ENCODE results near the gene CNOT6.
"Not testable (repeated sequence)": the region's sequence is repeated elsewhere in the genome, so short reads cannot be mapped to it uniquely, and the experiment has no call there.

Gene CNOT6

DNA sequence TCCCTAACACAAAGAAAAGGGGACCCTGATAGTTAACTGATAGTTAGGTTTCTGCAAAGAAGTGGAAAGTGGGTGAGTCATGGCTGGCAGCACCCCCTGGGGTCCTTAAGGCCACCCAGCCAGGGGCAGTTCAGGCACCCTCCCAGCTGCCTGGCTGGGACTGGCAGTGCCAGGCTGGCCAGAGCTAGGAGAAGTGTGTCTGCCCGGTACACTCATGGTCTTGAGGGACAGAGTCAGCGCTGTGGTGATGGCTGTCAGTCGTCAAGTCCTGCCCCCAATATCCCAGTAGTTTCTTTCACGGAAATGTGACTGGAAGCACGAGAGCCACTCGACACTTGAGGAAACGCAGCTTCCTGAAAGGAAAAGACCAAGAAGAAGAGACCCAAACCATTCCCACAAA lies 22.3 kb upstream of the CNOT6 start:
- no peak for DNase-seq

DNA sequence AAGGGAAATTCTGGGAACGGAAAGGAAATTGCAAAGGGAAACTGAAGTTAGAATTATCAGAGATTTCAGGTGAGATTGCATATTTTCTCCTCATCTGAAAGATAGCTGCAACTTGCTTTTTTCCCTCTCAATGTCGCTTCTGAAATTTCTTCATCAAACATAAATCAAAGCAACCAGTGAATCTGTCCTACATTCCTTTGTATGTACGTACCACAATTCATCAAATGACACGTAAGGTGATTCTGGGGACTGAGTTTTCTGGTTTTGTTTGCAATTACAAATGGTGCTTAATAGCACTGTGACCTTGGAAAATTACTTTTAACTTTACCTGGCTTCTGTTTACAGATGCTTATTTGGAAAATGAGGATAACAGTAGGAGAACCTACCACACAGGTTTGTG lies 21.9 kb upstream of the CNOT6 start:
- no peak for DNase-seq

DNA sequence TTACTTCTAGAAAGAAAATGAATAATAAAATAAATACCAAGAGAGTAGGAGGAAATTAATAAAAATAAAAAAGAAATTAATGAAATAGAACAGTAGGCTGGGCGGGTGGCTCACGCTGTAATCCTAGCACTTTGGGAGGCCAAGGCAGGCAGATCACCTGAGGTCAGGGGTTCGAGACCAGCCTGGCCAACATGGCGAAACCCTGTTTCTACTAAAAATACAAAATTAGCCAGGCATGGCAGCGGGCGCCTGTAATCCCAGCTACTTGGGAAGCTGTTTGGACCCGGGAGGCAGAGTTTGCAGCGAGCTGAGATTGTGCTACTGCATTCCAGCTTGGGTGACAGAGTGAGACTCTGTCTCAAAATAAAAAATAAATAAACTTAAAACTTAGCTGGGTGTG lies 20.8 kb upstream of the CNOT6 start:
- DNase-seq: not testable (repeated sequence)

DNA sequence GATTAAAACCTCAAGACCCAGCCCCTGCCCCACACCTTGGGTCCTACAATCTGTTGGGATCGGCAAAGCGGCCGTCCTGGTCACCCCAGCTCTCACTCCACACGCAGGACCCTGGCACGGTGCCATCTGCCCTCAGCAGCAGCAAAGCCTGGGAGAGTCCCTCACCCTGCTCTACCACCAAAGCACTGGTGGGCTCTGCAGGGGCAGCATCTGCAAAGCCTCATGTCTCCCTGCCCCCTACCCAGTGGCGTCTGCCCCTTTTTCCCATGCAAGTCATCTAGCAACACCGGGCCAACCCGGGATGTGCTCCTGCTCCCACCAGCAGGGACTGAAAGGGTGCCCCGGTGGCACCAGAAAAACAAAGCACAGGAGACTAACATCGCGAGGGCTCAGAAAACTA lies 19.6 kb upstream of the CNOT6 start:
- DNase-seq: no peak

DNA sequence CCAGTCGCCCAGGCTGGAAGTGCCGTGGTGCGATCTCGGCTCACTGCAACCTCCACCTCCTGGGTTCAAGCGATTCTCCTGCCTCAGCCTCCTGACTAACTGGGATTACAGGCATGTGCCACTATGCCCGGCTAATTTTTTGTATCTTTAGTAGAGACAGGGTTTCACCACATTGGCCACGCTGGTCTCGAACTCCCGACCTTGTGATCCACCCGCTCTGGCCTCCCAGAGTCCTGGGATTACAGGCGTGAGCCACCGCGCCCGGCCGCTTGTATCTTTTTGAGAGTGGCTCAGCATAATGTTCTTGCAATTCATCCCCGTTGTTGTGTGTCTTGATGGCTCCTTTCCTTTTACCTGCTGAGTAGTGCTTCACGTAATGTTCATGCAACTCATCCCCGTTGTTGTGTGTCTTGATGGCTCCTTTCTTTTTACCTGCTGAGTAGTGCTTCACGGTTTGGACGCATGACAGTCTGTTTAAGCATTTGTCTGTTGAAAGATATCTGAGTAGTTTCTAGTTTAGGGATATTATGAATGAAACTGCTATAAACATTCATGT lies 18.1 kb upstream of the CNOT6 start:
- DNase-seq: not testable (repeated sequence)

DNA sequence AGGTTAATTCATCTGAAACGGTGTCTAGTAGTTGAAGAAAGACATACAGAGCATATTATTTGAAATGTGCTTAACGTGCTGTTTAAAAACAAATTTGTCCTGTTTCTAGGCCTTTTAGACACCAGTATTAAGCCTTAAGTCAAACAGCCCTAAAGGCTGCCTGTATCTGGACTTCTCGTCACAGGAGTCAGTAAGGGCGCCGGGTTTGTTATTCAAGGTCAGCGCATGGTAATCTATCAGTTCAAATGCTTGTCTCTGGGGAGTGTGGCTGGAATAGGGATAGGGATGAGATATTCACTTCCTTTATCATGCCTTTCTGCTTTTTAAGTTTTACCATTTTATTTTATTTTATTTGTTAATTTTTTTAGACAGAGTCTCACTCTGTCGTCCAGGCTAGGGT lies 9.4 kb upstream of the CNOT6 start:
- no peak for DNase-seq

DNA sequence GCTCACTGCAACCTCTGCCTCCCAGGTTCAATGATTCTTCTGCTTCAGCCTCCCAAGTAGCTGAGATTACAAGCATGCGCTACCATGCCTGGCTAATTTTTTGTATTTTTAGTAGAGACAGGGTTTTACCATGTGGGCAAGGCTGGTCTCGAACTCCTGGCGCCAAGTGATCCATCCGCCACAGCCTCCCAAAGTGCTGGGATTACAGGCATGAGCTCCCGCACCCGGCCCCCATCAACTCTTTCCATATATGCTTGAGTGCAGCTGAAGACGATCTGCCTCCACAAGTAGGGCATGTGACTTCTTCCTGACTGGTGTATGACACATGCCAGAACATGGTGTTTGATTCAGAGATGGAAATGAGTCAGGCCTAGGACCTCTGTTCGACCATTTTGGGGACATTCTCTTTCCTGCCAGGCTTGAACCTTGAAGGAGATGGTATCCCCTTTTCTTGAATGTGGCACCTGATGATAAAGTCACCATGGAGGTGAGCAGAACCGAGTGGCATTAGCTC lies 7.5 kb upstream of the CNOT6 start:
- no peak for DNase-seq

DNA sequence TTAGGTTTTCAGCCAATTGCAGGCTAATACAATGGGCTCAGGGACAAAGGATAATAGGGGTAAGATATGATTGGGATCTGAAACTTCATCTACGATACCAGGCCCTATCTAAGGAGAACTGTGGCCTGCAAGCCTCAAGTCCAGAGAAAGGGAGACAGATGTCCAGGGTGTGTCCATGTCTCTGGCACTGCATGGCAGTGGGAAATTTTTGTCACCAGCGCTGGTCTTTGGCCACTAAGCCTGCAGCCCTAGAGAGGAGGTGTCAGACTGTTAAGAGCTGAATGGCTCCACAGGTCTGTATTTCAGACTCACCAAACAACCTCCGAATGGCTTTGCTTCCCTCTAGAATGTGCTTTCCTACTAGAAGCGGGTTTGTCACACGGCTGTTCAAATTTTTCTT lies 6.6 kb upstream of the CNOT6 start:
- DNase-seq: no peak

DNA sequence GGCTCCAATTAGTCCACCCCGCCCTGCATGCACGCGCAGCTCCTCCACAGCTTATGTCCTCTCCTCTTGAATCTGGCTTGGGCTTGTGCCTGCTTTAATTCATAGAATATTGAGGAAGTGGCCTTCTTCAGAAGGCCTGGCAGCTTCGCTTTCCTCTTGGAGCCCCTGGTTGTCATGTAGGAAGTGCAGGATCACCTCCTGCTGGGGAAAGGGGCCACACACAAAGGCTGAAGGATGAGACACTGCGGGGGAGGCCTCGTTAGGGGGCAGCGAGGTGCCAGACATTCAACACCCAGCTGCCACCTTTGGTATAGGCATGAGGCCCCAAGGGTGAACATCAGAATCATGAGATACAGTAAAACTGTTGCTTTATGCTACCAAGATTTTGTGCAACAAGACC lies 2.7 kb upstream of the CNOT6 start:
- DNase-seq: peak in 1 of 2 experiments; percentile 6

DNA sequence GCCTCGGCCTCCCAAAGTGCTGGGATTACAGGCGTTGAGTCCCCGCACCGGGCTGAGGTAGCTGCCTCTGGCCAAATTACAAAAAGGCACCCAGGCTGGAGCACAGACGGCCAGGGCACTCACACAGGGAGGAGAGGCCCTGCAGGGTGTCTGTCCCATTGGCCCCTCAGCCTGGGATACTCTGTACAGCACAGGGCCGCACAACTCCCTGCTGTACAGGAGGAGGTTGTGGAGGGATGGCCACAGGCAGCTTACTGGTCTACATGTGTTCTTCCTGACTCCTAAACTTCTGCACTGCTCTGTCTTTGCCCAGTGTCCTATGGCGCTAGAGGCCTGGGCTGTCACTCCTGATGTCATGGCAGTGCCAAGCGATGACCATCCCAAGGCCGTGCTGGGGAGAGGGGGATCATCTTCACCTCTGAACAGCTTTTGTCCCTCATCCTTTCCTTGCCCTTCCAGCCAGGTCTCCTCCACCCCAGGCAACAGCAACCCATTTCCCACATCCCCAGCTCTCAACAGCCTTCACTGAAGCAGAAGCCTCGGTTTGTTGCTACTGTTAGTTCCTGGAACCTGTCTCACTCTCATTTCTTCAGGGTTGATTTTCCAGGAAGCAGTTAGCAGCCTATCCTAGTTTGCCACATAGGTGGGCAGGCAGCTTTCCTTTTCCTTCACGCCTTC lies 1.8 kb upstream of the CNOT6 start:
- no peak for DNase-seq

DNA sequence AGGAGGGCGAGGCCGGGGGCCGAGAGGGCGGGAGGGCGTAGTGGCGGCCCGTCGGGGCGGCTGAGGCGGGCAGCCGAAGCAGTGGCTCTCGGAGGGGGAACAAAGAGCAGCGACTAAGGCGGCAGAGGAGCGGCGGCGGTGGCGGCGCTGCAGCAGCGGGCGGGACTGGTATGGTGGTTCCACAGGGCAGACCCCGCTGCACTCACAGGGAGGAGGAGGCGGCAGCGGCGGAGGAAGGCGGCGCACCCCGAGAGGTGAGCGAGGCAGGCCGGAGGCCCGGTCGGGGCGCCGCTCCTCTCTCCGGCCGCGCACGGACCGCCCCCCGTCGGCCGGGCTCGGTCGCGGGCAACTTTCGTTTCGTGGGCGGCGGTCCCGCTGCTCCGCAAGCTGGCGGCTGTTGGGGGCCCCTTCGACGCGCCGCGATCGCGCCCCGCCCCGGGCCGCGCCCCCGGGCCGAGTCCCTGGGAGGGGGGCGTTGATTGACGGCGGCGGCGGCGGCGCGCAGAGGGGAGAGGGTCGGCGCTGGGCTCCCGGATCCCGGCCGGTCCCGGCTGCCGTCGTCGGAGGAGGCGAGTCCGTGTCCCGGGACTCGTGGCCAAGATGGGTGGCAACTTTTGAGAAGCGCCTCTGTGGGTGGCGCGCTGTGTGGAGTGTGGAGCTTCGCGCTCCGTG lies 467 bp downstream of the CNOT6 start:
- peak in 1 of 2 experiments; percentile 20 for DNase-seq

DNA sequence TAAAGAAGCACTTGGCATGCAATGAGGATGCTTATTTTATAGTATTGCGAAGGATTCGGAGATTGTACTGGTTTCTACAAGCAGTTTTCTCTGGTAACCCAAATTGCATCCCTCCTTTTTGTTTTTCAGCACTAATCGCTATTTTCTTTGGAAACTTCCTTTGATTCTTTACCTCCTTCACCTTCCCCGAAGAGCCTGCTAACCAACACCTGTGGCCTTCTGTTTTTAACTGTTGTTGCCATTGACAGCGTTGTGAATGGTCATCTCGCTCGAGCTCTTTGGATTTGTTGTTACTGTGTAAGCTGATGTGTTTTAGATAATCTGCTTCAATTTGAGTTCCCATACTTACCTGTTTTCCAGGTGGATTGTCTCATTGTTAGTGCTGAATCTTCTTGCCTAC lies 1.1 kb downstream of the CNOT6 start:
- DNase-seq: no peak

DNA sequence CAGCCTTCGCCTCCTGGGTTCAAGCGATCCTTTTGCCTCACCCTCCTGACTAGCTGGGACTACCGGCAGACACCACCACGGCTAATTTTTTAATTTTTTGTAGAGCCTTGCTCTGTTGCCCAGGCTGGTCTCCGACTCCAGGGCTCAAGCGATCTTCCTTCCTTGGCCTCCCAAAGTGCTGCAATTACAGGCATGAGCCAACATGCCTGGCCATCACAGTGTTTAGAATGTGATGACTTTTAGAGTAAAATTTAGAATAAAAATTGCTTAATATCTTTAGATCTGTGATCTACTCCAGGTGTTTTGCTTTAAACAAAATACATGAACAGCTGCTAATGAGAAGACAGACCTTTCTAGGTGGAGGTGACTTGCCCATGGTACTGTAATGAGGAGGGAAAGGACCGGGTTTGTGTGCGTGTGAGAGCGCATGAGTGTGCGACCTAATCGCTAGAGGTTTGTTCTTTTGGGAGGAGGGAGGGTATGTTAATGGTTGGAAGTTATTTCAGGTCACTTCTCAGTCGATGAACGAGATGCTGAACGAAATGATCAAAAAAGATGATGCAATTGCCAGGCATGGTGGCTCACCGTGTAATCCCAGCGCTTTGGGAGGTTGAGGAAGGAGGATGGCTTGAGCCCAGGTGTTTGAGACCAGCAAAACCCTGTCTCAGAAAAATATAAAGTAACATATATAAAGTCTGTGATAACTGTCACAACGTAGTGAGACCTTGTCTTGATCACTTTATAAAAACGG lies 2.0 kb downstream of the CNOT6 start:
- DNase-seq: no peak

DNA sequence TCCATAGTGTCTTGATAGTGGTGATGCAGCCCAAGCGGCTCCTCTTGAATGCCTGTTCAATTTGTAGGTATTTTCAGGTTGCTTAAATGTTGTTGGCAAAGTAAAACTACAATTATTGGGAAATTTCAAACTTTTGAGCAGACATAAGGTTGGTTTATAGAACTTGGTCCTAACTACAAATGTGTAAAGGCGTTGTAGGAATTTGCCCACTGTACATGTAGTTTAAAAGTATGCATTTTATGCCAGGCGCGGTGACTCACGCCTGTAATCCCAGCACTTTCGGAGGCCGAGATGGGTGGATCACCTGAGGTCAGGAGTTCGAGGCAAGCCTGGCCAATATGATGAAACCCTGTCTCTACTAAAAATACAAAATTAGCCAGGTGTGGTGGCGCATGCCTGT lies 2.6 kb downstream of the CNOT6 start:
- DNase-seq: not testable (repeated sequence)

DNA sequence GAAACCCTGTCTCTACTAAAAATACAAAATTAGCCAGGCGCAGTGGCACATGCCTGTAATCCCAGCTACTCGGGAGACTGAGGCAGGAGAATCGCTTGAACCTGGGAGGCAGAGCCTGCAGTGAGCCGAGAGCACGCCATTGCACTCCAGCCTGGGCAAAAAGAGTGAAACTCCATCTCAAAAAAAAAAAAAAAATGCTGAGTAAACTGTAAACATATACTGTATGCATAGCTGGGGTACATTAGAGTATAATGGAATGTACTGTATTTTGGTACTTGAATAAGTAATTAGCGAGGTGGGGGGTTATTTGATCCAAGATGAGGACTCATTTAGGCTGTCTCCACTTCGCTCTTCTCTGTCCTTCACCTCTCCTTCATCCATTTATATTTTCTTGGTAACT lies 3.7 kb downstream of the CNOT6 start:
- not testable (repeated sequence) for DNase-seq

DNA sequence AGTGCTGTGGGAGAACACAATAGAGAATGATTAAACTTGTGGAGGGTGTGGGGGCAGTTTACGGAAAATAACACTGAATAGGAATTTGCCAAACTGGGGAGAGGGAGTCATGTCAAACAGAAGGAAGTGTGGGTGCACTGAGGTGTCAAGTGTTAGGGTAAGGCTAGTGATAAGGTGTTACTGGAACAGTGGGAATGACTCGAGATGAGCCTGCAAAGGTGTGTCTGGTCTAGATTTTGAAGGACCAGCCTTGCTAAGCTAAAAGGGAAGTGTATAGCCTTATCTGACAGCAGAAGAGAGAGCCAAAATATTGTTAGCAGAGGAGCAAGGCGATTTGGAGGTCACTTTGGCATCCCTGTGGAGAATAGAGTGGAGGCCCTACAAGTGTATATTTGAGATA lies 4.2 kb downstream of the CNOT6 start:
- no peak for DNase-seq

DNA sequence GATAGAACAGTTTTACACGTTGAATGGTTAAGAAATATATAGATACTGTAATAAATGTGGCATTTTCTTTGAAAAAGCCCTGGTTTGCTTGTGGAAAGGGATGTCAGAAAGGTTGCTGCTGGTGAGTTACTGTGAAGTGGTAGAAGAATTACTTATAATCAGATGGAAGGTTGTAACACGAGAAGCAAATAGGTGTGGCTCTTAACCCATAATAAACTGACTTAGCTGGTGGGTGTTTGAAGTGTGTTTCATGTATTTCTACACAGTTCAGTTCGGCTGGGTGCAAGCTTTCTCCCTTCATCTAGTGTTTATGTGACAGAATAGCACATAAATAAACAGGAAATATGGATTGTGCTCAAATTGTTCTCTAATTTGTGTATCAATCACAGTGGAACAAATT lies 5.5 kb downstream of the CNOT6 start:
- no peak for DNase-seq

DNA sequence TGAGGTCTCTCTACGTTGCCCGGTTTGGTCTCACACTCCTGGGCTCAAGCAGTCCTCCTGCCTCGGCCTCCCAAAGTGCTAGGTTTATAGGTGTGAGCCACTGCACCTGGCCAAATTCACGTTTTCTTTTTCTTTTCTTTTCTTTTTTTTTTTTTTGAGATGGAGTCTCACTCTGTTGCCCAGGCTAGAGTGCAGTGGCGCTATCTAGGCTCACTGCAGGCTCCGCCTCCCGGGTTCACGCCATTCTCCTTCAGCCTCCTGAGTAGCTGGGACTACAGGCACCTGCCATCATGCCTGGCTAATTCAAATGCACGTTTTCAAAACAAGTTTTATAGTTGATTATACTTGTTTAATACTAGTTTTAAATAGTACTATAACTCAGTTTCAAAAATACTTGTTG lies 6.1 kb downstream of the CNOT6 start:
- not testable (repeated sequence) for DNase-seq

DNA sequence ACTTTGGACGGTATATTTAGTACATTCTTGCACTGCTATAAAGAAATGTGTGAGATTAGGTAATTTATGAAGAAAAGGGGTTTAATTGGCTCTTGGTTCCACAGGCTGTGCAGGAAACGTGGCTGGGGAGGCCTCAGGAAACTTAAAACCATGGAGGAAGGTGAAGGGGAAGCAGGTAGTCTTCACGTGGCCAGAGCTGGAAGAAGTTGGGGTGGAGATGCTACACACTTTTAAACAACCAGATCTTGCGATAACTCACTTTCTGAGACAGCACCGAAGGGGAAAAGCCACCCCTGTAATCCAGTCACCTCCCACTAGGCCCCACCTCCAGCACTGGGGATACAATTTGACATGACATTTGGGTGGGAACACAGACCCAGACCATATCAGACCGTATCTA lies 13.5 kb downstream of the CNOT6 start:
- DNase-seq: no peak

DNA sequence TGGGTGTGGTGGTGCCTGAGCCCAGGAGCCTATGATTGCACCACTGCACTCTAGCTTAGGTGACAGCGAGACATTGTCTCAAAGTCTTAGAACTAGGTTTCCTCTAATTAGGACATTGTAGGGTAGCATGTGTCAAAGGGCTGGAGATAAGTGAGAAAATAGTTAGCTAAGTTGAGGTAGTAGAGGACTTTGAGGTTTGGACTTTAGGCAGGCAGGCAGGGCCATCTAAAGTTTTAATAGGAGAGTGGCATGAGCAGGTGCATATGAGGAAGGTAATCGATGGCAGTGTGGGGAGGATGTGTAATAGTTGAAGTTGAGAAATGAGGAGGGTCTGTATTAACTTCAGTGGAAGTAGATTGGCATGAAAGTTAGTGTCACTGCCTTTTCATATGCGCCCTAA lies 21.1 kb downstream of the CNOT6 start:
- DNase-seq: no peak

DNA sequence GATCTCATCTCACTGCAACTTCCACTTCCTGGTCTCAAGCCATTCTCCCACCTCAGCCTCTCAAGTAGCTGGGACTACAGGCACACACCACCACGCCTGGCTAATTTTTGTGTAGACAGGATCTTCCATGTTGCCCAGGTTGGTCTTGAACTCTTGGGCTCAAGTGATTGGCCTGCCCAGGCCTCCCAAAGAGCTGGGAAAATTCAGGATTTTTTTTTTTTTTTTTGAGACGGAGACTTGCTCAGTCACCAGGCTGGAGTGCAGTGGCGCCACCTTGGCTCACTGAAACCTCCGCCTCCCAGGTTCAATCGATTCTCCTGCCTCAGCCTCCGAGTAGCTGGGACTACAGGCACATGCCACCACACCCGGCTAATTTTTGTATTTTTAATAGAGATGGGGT lies 21.8 kb downstream of the CNOT6 start:
- DNase-seq: not testable (repeated sequence)

DNA sequence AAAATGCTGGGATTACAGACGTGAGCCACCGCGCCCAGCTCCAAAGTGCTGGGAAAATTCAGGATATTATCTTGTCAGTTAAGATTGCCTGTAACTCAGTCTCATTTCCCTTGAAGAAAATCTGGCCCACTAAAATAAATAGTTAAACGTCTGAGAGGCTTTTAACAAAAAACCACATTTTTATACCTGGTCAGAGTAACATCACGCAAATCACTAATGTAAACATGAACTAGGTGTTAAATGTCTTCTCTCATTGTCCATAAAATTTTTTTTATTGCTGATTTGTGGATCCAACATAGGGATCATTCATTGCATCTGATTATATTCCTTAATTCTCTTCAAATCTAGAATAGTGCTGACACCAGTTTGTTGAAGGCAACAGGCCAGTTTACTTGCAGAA lies 22.3 kb downstream of the CNOT6 start:
- no peak for DNase-seq

DNA sequence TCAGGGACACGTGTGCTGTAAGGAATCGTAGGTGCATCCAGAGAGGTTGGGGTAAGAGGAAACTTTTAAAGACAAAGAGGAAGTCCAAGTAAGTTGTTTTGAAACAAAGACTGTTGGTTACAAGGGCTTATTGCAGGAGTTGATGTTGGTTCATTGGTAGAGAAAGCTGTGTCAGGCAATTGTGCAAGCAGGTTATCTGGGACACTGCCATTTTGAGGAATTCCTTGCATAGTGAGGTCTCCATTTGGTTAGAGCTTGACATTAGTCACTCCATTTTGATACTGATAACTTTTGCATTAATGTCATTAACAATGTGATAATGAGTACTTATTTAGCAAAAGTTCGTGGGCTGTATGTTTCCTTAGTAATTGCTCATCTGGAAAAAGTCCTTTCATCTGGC lies 24.9 kb downstream of the CNOT6 start:
- DNase-seq: no peak

DNA sequence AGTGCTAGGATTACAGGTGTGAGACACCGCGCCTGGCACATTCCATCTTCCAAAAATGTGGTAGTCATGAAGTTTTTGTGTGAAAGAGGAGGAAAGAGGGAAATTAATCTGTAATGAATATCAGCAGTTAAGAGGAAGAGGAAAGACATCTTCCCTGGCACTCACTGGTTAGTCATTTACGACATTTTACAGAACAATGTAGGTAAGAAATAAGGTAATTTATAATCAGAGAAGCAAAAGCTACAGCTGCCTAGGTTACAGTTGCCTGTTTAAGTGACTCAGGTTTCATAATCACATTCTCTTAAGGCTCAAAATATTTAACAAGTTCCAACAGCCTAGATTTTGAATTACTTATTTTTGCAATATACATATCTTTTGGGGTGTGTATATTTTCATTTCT lies 26.9 kb downstream of the CNOT6 start:
- DNase-seq: no peak
